Measurements from ENCODE around the gene MARK4. TPM values are rescaled to one million over a fixed set of nuclear protein-coding genes. Genes with fewer than 3 reads are reported as not detected.

MARK4 gene
- total and polyA plus RNA-seq, 9 donors: 14.2 to 53.3 (median 43.1) TPM

DNA sequence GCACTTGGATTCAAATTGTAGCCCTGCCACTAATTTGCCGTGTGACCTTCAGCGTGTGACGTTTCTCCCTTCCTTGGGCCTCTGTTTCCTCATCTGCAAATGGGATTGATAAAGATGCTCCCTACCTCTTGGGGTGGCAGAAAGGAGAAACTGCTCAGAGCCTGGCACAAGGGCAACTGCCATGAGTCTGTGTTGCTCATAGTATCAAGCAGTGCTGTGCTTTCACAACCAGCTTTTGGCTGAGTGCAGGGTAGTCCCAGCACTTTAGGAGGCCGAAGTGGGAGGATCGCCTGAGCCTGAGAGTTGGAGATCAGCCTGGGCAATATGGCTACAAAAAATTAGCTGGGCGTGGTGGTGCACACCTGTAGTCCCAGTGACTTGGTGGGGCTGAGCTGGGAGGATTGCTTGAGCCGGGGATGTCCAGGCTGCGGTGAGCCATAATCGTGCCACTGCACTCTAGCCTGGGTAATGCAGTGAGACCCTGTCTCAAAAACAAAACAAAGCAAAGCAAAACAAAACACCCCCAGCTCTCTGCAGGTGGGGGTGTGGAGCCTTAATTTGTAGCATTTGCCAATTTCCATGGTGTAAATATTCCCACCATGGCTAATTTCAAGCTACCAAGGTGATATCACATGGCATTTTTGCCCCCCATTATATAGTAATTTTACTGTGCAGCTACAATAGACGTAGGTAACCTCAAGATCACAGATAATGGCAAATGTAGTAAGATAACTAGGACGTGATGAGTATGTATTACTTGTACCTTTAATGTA, 1.6 kb upstream of the MARK4 start:
- Histone ChIP-seq H3K9me3 (no peaks in the 10 kb centered on the region), H3K27ac (no peak overlapping the region), H3K36me3 (no peaks in the 10 kb centered on the region), H3K4me3 (no peak overlapping the region), H3K4me1 (ENCODE audit: insufficient read depth) (peaks cover 11% of the 10 kb centered on the region), H3K27me3 (no peaks in the 10 kb centered on the region)
- DNase-seq: no peak
- WGBS, 3 donors: 59 to 65% (median 60%) methylated on average over 11 of the region's 11 CpGs
- intact Hi-C loops (cut with DNase I): no loop called here
- no peak for TF ChIP-seq EP300 (IDR thresholded peaks at IDR 0.05)
- TF ChIP-seq POLR2A (IDR thresholded peaks at IDR 0.05): no peak
- no peak for TF ChIP-seq CTCF (IDR thresholded peaks at IDR 0.05)

DNA sequence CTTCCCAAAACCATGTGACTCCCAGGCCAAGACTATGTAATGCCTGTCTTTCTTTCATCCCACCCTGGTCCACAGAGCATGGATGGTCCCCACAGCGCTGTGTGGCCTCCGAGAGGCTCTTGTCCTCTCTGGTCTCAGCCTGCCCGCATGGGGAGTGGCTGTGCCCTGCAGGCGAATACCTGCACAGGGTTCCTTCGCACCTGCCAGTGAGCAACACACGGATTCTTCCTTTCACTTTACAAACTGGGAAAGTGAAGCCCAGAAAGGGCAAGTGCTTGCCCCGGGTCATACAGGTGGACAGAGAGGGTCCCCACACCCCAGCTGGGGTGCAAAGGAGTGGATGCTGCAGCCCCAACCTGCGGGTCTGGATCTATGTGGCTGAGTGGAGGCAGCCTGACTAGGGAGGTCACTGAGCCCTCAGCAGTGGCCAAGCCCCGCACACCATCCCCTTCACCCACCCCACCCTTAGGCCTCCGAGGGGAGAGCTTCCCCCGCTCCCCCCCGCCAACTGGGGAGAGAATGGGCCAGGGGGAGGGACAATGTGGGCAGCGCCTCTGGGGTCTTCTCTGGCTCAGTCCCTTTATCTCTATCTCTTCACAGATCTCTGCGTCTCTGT, 747 bp upstream of the MARK4 start:
- WGBS, 3 donors: 27 to 41% (median 29%) methylated on average over 12 to 14 of the region's 14 CpGs
- Histone ChIP-seq H3K4me3 (peak overlapping the region; percentile 98), H3K27ac (peak overlapping the region in 1 of 2 donors; percentile 79), H3K4me1 (ENCODE audit: insufficient read depth) (peaks cover 11% of the 10 kb centered on the region), H3K36me3 (no peaks in the 10 kb centered on the region), H3K9me3 (no peaks in the 10 kb centered on the region), H3K27me3 (no peaks in the 10 kb centered on the region)
- TF ChIP-seq CTCF (IDR thresholded peaks at IDR 0.05): no peak
- no peak for TF ChIP-seq POLR2A (IDR thresholded peaks at IDR 0.05)
- no peak for TF ChIP-seq EP300 (IDR thresholded peaks at IDR 0.05)
- DNase-seq: peak in 2 of 5 donors; percentile 24 to 32
- intact Hi-C loops (cut with DNase I): no loop called here

GRCh38 chr19:45251452-45252354, 632 bp downstream of the MARK4 start:
- peak; percentile 28 to 58 (median 42) for DNase-seq
- intact Hi-C loops (cut with DNase I): no loop called here
- no peak for TF ChIP-seq CTCF (IDR thresholded peaks at IDR 0.05)
- TF ChIP-seq EP300 (IDR thresholded peaks at IDR 0.05): no peak
- no peak for TF ChIP-seq POLR2A (IDR thresholded peaks at IDR 0.05)
- H3K4me1 ChIP-seq (ENCODE audit: insufficient read depth): peaks cover 11% of the 10 kb centered on the region
- H3K27ac ChIP-seq: peak overlapping the region; percentile 49 to 79
- H3K9me3 ChIP-seq: no peaks in the 10 kb centered on the region
- H3K27me3 ChIP-seq: no peaks in the 10 kb centered on the region
- peak overlapping the region; percentile 98 for H3K4me3 ChIP-seq
- no peaks in the 10 kb centered on the region for H3K36me3 ChIP-seq
- WGBS, 3 donors: 0 to 1% (median 1%) methylated on average over 35 to 54 of the region's 57 CpGs

- TF ChIP-seq POLR2A (IDR thresholded peaks at IDR 0.05) (no peak), CTCF (IDR thresholded peaks at IDR 0.05) (no peak), EP300 (IDR thresholded peaks at IDR 0.05) (no peak)
- intact Hi-C loops (cut with DNase I): no loop called here
- Histone ChIP-seq H3K4me1 (ENCODE audit: insufficient read depth) (peaks cover 11% of the 10 kb centered on the region), H3K9me3 (no peaks in the 10 kb centered on the region), H3K36me3 (no peaks in the 10 kb centered on the region), H3K27ac (no peak overlapping the region), H3K4me3 (no peak overlapping the region), H3K27me3 (no peaks in the 10 kb centered on the region)
- 69 to 75% (median 69%) methylated on average over 12 of the region's 12 CpGs for WGBS, 3 donors
- DNase-seq: no peak
These were observed 2.4 kb downstream of the MARK4 start for GRCh38 chr19:45253396-45254027.

Measured in ovary (tissue), 9 donors.